Naive thymus-derived CD8-positive, alpha-beta T cell (primary cell): ENCODE results near the gene IRF2. TPM values are rescaled to one million over a fixed set of nuclear protein-coding genes. Genes with fewer than 3 reads are reported as not detected.
"Not testable (repeated sequence)": the region's sequence is repeated elsewhere in the genome, so short reads cannot be mapped to it uniquely, and the experiment has no call there.

Experiments used
- ATAC-seq, 2 donors: fragments of 150-1000 bp; cut with Tn5 transposase in 1 of 2; sonication (Bioruptor Pico), chemical (Tn5 transposase) in 1 of 2; 1 replicate in 1 of 2; 2 replicates in 1 of 2; pipeline ENCODE4 v1.10.0; 2021; ENCODE audit warnings: mild to moderate bottlenecking in 2 of 2, moderate library complexity in 2 of 2
- POLR2A ChIA-PET: fragments of 350-600 bp; sonication (Branson Sonifier 250); formaldehyde crosslinking; loops from one replicate; lab custom pipeline; 2021; ENCODE audit warnings: antibody characterized with exemption; lab: Charles Lee
- DNase-seq, 10 donors: peaks; one replicate each; pipeline versions ENCODE4 v3.0.0 to v3.0.0-alpha.2; 2020 to 2022
- H3K27ac Mint-ChIP-seq, 10 donors: one replicate each; pipeline ENCODE4 v1.8.0; 2020 to 2022; ENCODE audit warnings: mild to moderate bottlenecking in 10 of 10, mixed read lengths in 10 of 10, moderate library complexity in 4 of 10, inconsistent platforms in 1 of 10
- H3K27me3 Mint-ChIP-seq, 5 donors: one replicate each; pipeline ENCODE4 v1.8.0; 2021 to 2022; ENCODE audit warnings: mixed read lengths in 5 of 5
- H3K36me3 Mint-ChIP-seq, 3 donors: one replicate each; pipeline ENCODE4 v1.8.0; 2020 to 2022; ENCODE audit warnings: mixed read lengths in 3 of 3, mild to moderate bottlenecking in 2 of 3, inconsistent platforms in 1 of 3
- H3K4me1 Mint-ChIP-seq, 4 donors: one replicate each; pipeline ENCODE4 v1.8.0; 2021 to 2022; ENCODE audit warnings: mixed read lengths in 4 of 4
- H3K4me3 Mint-ChIP-seq, 10 donors: one replicate each; pipeline ENCODE4 v1.8.0; 2020 to 2022; ENCODE audit warnings: mild to moderate bottlenecking in 10 of 10, mixed read lengths in 10 of 10, moderate library complexity in 6 of 10, inconsistent platforms in 1 of 10
- H3K9me3 Mint-ChIP-seq, 9 donors: one replicate each; pipeline ENCODE4 v1.8.0; 2020 to 2022; ENCODE audit warnings: mixed read lengths in 9 of 9, mild to moderate bottlenecking in 3 of 9, inconsistent platforms in 1 of 9, moderate library complexity in 1 of 9
- polyA plus RNA-seq, 3 donors: library from polyadenylated mRNA; unstranded; fragments of 300-500 nt; fragmentation: Illumina TruSeq; gene quantifications; one replicate each; pipeline ENCODE4 v1.2.3, GENCODE V29; 2021
- total RNA-seq, 8 experiments: library from RNA in 2 of 8; stranded (reverse) in 2 of 8; gene quantifications; one replicate each; pipeline ENCODE4 v1.2.3 and lab custom pipeline; 2021 to 2026

IRF2 gene
- total and polyA plus RNA-seq, 5 experiments from 2014 or later: 62.6 to 80.7 (median 77.1) TPM

DNA sequence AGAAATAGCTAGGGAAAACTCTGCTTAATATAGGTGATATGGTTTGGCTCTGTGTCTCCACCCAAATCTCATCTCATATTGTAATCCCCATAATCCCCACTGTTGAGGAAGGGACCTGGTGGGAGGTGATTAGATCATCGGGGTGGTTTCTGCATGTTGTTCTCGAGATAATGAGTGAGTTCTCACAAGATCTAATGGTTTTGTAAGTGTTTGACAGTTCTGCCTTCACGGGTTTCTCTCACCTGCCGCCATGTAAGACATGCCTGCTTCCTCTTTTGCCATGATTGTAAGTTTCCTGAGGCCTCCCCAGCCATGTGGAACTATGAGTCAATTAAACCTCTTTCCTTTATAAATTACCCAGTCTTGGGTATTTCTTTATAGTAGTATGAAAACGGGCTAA, 94.1 kb downstream of the IRF2 start:
- H3K9me3 Mint-ChIP-seq, H3K27ac Mint-ChIP-seq, H3K36me3 Mint-ChIP-seq, H3K4me3 Mint-ChIP-seq, POLR2A ChIA-PET, ATAC-seq, H3K27me3 Mint-ChIP-seq, DNase-seq: not testable (repeated sequence)
- peaks cover 23 to 64% (median 51%) of the 10 kb centered on the region in 4 donors for H3K4me1 Mint-ChIP-seq

DNA sequence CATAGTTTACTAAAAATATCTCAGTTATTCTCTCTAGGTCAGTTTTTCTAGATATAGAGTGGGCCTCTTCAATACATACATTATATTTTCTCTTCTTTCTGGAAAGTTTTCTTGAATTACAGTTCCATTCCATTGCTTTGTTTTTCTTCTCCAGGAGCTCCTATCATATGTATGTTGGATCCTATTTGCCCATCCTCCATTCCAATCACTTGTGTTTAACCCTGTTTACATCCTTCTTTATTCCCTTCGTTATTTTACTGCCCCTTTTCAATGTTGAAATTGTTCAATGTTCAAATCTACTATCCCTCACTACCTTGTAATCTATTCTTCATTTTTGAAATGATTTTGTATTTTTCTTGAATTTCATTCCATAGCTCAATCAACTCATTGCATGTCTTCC, 97.4 kb downstream of the IRF2 start:
- no peak overlapping the region for H3K4me3 Mint-ChIP-seq
- POLR2A ChIA-PET: no interaction called here
- H3K4me1 Mint-ChIP-seq: peaks cover 9 to 31% (median 18%) of the 10 kb centered on the region in 4 donors
- peaks cover 0 to 4% (median 0%) of the 10 kb centered on the region in 3 donors for H3K36me3 Mint-ChIP-seq
- H3K27ac Mint-ChIP-seq: peak overlapping the region in 1 of 10 donors; percentile 8
- ATAC-seq (no peak), DNase-seq (no peak)
- H3K9me3 Mint-ChIP-seq: no peaks in the 10 kb centered on the region
- no peaks in the 10 kb centered on the region for H3K27me3 Mint-ChIP-seq

DNA sequence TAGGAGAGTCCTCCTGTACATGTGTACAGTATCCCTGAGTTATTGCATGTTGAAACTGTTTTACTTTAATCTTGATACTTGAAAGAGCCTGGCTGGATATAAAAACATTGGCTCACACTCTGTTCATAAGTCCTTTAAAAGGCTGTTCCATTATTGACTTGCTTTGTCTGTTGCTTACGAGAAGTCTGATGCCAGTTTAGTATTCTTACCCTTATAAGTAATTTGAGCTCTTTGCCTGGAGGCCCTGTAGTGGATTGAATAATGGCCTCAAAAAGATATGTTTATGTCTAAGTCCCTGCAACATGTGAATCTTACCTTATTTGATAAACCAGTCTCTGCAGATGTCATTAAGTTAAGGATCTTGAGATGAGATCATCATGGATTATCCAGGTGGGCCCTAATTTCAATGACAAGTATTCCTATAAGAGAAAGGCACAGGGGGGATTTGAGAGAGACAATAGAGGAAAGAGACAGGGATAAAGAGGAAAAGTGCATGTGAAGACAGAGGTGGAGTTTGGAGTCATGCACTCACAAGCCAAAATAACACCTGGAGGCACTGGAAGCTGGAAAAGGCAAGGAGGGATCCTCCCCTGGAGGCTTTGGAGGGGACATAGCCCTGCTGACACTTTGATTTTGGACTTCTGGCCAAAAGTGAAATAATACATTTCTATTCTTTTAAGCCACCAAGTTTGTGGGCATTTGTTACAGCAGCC, 98.1 kb downstream of the IRF2 start:
- H3K36me3 Mint-ChIP-seq: peaks cover 0 to 4% (median 0%) of the 10 kb centered on the region in 3 donors
- H3K27ac Mint-ChIP-seq: no peak overlapping the region
- DNase-seq (no peak), ATAC-seq (no peak)
- no peaks in the 10 kb centered on the region for H3K9me3 Mint-ChIP-seq
- H3K27me3 Mint-ChIP-seq: no peaks in the 10 kb centered on the region
- no peak overlapping the region for H3K4me3 Mint-ChIP-seq
- H3K4me1 Mint-ChIP-seq: peaks cover 6 to 25% (median 13%) of the 10 kb centered on the region in 4 donors
- POLR2A ChIA-PET: no interaction called here

DNA sequence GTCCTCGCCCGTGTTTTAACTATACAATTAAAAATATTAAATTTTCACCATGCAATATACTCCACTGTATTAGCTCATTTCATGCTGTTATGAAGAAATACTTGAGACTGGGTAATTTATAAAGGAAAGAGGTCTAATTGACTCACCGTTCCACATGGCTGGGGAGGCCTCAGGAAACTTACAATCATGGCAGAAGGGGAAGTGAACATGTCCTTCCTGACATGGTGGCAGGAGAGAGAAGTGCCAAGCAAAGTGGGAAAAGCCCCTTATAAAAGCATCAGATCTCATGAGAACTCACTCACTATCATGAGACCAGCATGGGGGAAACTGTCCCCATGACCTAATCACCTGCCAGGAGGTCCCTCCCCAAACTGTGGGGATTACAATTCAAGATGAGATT, 98.7 kb downstream of the IRF2 start:
- H3K36me3 Mint-ChIP-seq, H3K27me3 Mint-ChIP-seq, DNase-seq, H3K9me3 Mint-ChIP-seq, POLR2A ChIA-PET, ATAC-seq, H3K27ac Mint-ChIP-seq, H3K4me3 Mint-ChIP-seq: not testable (repeated sequence)
- H3K4me1 Mint-ChIP-seq: peaks cover 5 to 19% (median 10%) of the 10 kb centered on the region in 4 donors

DNA sequence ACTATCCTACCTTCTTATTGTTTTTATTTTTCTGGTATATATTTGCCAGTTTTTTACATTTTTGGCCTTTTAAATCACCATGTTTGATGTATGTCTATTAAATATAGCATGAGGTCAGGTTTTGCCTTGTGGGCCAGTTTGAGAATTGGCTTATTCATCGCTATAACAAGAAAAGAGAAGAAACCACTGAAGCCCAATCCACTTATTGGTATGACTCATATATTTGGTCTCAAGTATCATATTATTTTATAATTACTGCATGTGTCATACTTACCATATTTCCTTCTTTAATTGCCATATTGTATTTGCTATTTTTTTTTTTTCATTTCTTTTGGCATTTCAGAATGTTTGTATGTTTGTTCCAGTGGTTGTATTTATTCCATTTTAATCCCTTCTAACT, 99.3 kb downstream of the IRF2 start:
- ATAC-seq: no peak
- no peak overlapping the region for H3K4me3 Mint-ChIP-seq
- H3K9me3 Mint-ChIP-seq: no peaks in the 10 kb centered on the region
- H3K27ac Mint-ChIP-seq: no peak overlapping the region
- peaks cover 3 to 16% (median 9%) of the 10 kb centered on the region in 4 donors for H3K4me1 Mint-ChIP-seq
- H3K27me3 Mint-ChIP-seq: no peaks in the 10 kb centered on the region
- POLR2A ChIA-PET: no interaction called here
- DNase-seq: no peak
- peaks cover 0 to 4% (median 0%) of the 10 kb centered on the region in 3 donors for H3K36me3 Mint-ChIP-seq

DNA sequence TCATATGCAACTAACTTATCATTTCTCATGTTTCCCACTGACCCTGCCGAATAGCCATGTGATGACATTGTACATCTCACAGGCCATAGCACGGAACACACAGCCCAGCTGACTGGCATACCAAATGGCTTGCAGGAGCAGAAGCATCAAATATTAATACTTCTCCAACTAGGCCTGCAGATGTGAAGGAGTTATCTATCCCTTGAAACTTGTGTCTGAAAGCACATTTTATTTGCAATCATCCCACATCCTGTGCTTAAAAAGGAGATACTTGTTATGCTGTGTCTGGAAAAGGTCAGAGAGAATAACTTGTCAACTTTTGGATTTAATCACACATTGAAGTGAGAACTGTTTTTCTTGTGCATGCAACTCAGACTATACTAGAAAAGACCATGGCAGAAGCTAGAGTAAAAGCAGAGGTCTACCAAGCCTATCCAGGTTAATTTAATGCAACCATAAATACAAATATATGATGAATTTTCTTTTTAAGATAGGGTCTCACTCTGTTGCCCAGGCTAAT, 100.4 kb downstream of the IRF2 start:
- H3K9me3 Mint-ChIP-seq: no peaks in the 10 kb centered on the region
- H3K27me3 Mint-ChIP-seq: no peaks in the 10 kb centered on the region
- no peak overlapping the region for H3K27ac Mint-ChIP-seq
- ATAC-seq (no peak), DNase-seq (no peak)
- H3K4me1 Mint-ChIP-seq: peaks cover 3 to 14% (median 9%) of the 10 kb centered on the region in 4 donors
- no peak overlapping the region for H3K4me3 Mint-ChIP-seq
- POLR2A ChIA-PET: no interaction called here
- peaks cover 0 to 7% (median 0%) of the 10 kb centered on the region in 3 donors for H3K36me3 Mint-ChIP-seq

DNA sequence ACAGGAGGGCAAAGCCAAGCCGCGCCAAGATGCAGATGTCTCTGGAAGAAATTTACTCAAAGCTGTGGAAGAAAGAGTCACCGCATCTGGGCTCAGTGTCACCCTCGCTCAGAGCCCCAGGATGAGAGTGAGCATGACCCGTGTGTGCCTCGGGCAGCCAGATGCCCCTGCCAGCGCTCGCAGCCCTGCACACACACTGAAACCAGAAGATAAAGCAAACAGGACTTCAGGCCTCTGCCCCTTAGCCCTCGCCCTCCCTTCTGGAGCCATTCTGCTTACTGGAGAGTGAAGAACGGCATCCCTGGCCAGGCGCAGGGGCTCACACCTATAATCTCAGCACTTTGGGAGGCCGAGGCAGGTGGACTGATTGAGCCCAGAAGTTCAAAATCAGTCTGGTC, 103.0 kb downstream of the IRF2 start:
- H3K4me3 Mint-ChIP-seq: no peak overlapping the region
- POLR2A ChIA-PET: no interaction called here
- H3K27me3 Mint-ChIP-seq: no peaks in the 10 kb centered on the region
- ATAC-seq (no peak), DNase-seq (no peak)
- H3K9me3 Mint-ChIP-seq: no peaks in the 10 kb centered on the region
- H3K4me1 Mint-ChIP-seq: peaks cover 0 to 14% (median under 1%) of the 10 kb centered on the region in 4 donors
- peaks cover 0 to 19% (median 4%) of the 10 kb centered on the region in 3 donors for H3K36me3 Mint-ChIP-seq
- H3K27ac Mint-ChIP-seq: peak overlapping the region in 1 of 10 donors; percentile 48

DNA sequence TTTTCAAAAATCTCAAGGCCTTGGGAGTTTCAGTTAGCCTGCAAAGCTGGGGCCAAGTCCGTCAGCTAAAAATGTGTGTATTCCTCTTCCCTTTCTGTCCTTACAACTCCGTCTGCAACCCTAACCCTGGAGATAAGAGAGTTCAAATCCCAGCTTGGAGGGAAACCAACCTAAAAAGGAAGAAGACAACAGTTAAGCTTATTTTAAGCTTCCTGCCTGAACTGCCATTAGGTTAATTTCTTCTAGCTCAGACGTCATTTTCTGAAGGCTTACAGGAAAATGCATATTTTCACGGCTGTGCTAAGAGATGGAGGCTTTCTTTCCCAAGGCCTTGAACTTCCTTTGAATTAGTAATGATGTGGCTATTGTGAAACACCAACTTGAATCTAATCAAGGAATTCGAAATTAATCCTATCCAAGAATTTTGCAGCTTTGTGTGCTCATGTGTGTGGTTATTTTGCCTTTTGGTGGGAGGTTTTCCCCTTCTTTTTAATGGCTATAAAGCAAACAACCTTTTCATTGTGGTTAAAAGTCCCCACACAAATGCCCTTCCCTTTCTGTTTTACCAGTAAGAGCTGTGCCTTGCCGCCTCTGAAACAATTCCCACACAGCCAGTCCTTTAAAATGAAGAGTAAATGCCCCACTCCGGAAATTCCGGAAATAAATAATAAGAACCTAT, 103.5 kb downstream of the IRF2 start:
- no peak overlapping the region for H3K4me3 Mint-ChIP-seq
- POLR2A ChIA-PET: interaction anchor here (0.5 kb wide), 1 partner anchor 99 kb away, joined by 3 read pairs; no protein-coding TSS in a partner anchor
- ATAC-seq (no peak), DNase-seq (no peak)
- no peaks in the 10 kb centered on the region for H3K9me3 Mint-ChIP-seq
- H3K27ac Mint-ChIP-seq: peak overlapping the region in 2 of 10 donors; percentile 10 to 48
- H3K4me1 Mint-ChIP-seq: peaks cover 0 to 14% (median under 1%) of the 10 kb centered on the region in 4 donors
- H3K36me3 Mint-ChIP-seq: peaks cover 0 to 19% (median 4%) of the 10 kb centered on the region in 3 donors
- H3K27me3 Mint-ChIP-seq: no peaks in the 10 kb centered on the region

DNA sequence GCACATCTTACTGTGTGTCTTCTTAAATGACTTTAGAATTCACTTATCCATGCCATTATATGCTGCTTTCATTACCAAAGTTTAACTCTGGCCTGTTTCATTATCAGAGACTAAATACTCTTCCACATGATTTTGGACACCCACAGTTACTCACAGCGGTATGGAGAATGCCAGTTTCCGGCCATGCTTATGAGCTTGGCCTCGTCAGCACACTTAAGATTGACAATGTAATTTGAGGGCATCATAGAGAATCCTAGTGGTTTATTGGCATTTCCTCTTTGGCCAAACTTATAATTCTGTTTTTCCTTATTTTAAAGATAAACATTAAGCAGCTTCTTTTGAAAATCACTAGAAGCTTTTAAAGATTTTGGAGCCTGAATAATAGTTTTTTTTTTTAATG, 104.5 kb downstream of the IRF2 start:
- Mint-ChIP-seq H3K9me3 (no peaks in the 10 kb centered on the region), H3K27ac (peak overlapping the region in 1 of 10 donors; percentile 29), H3K27me3 (no peaks in the 10 kb centered on the region), H3K4me1 (peaks cover 0 to 15% (median under 1%) of the 10 kb centered on the region in 4 donors), H3K4me3 (no peak overlapping the region), H3K36me3 (peaks cover 0 to 19% (median 4%) of the 10 kb centered on the region in 3 donors)
- no peak for ATAC-seq
- POLR2A ChIA-PET: interaction anchor here (0.6 kb wide), 1 partner anchor 19 kb away, joined by 4 read pairs; no protein-coding TSS in a partner anchor
- no peak for DNase-seq

DNA sequence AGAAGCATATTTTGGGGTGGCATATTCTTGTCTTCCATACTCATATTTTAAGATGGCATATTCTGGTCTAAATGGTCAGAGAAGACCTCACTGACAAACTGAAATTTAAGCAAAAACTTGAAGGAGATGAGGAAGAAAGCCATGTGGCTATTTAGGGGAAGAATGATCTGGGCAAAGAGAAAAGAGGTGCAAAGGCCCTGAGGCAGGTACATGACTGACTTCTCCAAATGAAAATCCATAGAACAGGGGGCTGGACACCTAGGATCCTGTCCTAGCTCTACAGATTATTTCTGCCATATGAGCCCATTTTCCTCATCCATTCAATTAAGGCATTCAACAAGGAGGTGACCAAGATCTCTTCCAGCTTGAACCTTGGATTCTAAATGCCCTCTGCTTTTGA, 105.6 kb downstream of the IRF2 start:
- Mint-ChIP-seq H3K4me1 (peaks cover 0 to 21% (median under 1%) of the 10 kb centered on the region in 4 donors), H3K4me3 (no peak overlapping the region), H3K27me3 (no peaks in the 10 kb centered on the region), H3K9me3 (no peaks in the 10 kb centered on the region), H3K36me3 (peaks cover 0 to 19% (median 4%) of the 10 kb centered on the region in 3 donors), H3K27ac (no peak overlapping the region)
- DNase-seq (no peak), ATAC-seq (no peak)
- POLR2A ChIA-PET: no interaction called here

DNA sequence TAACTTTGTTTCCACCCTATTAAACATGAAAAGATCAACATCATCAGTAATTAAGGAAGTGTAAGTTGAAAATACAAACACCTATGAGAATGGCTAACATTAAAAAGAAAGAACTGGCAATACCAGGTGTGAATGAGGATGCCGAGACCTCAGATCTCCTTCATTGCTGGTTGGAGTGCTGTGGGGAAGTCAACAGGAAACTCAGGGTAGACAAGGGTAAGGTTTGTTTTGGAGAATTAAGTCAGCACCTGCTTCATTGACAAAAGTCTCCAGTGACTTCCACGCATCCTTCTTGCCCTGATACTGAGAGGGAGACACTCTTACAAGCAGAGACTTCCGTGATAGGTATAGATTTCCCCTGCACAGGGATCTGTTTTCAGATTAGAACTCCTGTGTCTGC, 106.1 kb downstream of the IRF2 start:
- Mint-ChIP-seq H3K9me3 (no peaks in the 10 kb centered on the region), H3K27ac (no peak overlapping the region), H3K27me3 (no peaks in the 10 kb centered on the region), H3K4me3 (no peak overlapping the region), H3K4me1 (peaks cover 0 to 21% (median under 1%) of the 10 kb centered on the region in 4 donors), H3K36me3 (peaks cover 0 to 19% (median 4%) of the 10 kb centered on the region in 3 donors)
- DNase-seq (no peak), ATAC-seq (no peak)
- POLR2A ChIA-PET: no interaction called here

DNA sequence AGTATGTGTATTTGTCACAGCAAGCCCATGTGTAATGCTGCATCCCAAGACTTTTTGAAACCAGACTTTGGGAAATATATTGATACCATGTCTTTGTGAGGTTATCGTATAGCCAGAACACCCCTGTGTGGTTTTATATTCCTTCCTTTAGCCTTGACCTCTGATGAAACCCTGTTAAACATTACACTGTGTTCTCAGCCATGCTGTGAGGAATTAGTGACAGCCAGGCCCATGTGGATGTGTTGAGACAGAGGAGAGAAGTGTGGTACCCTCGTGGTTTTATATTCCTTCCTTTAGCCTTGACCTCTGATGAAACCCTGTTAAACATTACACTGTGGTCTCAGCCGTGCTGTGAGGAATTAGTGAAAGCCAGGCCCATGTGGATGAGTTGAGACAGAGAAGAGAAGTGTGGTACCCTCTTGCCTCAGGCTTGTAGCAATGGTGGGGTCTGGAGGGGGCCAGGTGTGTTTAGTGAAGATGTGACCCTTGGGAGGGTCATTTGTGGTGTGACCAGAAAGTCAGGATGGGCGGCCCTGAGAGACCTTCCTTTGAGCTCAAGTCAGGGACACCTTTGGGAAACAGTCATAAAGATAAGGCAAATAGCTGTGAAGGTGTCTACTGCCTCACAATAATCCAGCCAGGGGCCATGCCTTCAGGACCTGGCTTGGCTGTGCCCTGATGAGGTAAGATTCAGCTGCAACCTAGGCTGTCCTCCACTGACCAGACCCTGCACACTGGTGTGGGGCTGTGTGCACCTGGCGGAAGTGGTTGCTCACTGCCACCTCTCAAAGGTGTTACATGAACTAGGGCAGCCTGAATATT, 110.0 kb downstream of the IRF2 start:
- no peaks in the 10 kb centered on the region for H3K27me3 Mint-ChIP-seq
- peaks cover 0 to 19% (median 4%) of the 10 kb centered on the region in 3 donors for H3K36me3 Mint-ChIP-seq
- no peak overlapping the region for H3K4me3 Mint-ChIP-seq
- POLR2A ChIA-PET: no interaction called here
- H3K27ac Mint-ChIP-seq: peak overlapping the region in 2 of 10 donors; percentile 49 to 69
- no peaks in the 10 kb centered on the region for H3K9me3 Mint-ChIP-seq
- H3K4me1 Mint-ChIP-seq: peaks cover 0 to 22% (median under 1%) of the 10 kb centered on the region in 4 donors
- no peak for DNase-seq
- ATAC-seq: no peak
